RWPE1 (cell line): ENCODE results near the gene NCF2.

ENCODE experiments used
- CTCF ChIA-PET: fragments of 350-600 bp; sonication (Branson Sonifier 250); formaldehyde crosslinking; extraction: SDS; loops from one replicate; lab custom pipeline; 2021; lab: Yijun Ruan, JAX
- POLR2A ChIA-PET: fragments of 400-600 bp; formaldehyde crosslinking; extraction: SDS; loops from one replicate; lab custom pipeline; 2020; ENCODE audit warnings: antibody characterized with exemption; ENCODE audit not compliant: low non-redundant PET; lab: Yijun Ruan, JAX
- DNase-seq: peaks from one replicate; pipeline ENCODE4 v3.0.0; 2012; ENCODE audit warnings: low spot score
- H3K27ac ChIP-seq: fragments of 450-650 bp; 2 replicates; pipeline ENCODE4 v1.5.1; 2017
- TF ChIP-seq, protein P1 (sequence below): fragments of 450-650 bp; conservative IDR thresholded peaks from 2 replicates; pipeline ENCODE4 v1.5.1; 2017; ENCODE audit warnings: low read depth, mild to moderate bottlenecking

The NCF2 gene

DNA sequence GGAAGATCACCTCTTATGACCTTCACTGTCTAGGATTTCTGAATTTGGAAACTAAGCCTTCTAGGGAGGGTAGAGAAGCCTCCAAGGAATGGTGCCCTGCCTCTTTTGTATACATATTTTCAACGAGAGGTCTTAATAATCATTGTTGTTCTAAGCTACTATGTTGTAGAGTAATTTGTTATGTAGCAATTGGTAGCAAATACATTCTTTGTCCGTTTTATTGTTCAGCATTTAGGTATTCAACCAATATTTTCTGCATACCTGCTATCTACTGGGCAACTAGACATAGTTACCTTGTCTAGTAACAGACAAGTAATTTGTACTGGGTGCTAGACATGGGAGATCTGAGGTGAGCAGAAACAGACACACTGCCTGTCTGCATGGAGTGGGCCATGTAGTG, 20.8 kb upstream of the NCF2 start:
- no peak for DNase-seq
- ChIA-PET POLR2A (no interaction called here), CTCF (no interaction called here)
- TF ChIP-seq, protein P1, sequence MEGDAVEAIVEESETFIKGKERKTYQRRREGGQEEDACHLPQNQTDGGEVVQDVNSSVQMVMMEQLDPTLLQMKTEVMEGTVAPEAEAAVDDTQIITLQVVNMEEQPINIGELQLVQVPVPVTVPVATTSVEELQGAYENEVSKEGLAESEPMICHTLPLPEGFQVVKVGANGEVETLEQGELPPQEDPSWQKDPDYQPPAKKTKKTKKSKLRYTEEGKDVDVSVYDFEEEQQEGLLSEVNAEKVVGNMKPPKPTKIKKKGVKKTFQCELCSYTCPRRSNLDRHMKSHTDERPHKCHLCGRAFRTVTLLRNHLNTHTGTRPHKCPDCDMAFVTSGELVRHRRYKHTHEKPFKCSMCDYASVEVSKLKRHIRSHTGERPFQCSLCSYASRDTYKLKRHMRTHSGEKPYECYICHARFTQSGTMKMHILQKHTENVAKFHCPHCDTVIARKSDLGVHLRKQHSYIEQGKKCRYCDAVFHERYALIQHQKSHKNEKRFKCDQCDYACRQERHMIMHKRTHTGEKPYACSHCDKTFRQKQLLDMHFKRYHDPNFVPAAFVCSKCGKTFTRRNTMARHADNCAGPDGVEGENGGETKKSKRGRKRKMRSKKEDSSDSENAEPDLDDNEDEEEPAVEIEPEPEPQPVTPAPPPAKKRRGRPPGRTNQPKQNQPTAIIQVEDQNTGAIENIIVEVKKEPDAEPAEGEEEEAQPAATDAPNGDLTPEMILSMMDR: no peak
- no peak overlapping the region for H3K27ac ChIP-seq

DNA sequence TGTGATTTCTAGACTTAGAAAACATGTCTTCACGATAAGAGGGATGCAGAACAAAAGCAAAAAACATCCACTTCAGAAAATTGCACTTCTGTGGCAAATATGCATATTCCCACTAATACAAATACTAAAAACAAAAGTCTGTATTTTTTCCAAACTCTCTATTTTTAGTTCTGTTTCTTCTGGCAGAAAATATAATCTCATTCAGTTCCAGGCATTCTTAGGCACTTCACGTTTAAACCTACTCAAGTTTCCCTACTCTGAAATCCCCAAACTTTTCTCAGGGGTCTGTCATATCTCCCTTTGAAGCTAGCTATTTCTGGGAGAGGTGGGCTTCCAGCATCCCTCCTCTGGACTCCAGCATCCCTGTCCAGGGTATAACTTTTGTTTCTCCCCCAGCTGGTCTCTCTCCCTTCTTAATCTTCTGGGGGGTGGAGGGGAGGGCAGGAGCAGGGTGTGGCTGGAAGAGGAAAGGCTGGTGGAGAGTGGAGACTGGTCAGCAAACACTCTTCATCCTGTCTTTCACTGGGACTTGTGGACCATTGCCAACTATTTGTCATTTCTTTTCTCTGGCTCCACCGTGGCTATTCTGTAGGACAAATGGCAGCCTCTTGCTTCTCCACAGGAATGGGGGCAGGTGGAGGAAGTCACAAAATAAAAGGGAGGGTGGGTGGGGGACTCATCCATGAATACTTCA, 19.6 kb upstream of the NCF2 start:
- no peak for DNase-seq
- ChIA-PET POLR2A (no interaction called here), CTCF (interaction anchor here (0.6 to 1.1 kb wide), 4 partner anchors 13 to 309 kb away, joined by 3 to 4 read pairs (median 3); no protein-coding TSS in a partner anchor)
- no peak overlapping the region for H3K27ac ChIP-seq
- TF ChIP-seq, protein P1: no peak

DNA sequence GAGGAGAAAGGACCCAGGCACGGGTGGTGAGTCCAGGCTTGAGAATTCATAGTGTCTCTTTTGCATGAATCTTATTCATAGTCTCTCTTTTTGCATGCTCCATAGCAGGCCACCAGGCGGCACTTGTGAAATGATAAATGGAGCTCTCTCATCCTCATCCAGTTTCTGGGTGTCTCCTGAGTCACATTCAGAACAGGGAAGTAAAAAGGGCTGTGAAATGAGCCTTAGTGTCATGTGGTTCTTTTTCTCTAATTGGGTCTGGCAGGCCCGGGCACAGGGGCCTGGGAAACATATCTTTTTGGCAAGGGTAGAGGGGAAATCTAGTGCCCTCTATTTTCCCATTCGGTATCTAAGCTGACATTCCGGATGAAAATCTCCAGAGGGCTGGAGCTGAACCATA, 19.1 kb upstream of the NCF2 start:
- H3K27ac ChIP-seq: no peak overlapping the region
- POLR2A ChIA-PET: no interaction called here
- CTCF ChIA-PET: interaction anchor here (0.6 to 1.1 kb wide), 3 partner anchors 13 to 306 kb away, joined by 3 to 4 read pairs (median 3); no protein-coding TSS in a partner anchor
- TF ChIP-seq, protein P1: no peak
- DNase-seq: no peak

DNA sequence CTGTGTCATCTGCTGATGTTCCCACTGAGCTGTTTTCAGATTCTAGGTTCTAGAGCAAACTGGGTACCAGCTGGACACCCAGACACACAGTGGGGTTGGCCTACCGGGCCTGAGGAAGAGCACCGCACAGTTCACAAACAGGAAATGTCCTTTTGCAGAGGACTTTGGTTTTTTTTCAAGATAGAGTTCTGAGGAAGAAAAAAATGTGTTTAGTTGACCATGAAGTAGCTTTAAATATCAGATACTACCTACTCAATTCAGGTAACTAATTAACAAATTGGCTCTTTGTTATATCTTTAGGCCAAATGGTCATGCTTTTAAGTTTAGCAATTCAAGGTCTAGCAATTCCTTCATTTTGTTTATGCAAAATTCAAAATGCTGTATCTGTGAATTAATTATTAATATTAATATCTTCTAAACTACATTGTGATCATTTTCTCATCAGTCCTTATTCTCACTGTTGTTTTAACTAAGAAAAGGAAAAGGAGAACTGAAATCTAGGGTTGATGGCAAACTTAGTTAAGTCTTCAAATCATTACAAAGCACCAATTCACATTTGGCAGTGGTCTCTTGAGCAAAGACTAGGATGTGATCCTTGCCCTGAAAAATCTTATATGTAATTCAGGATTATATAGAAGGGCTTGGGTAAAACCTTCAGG, 17.2 kb upstream of the NCF2 start:
- TF ChIP-seq, protein P1: no peak
- no peak for DNase-seq
- POLR2A ChIA-PET: no interaction called here
- H3K27ac ChIP-seq: peak overlapping the region; percentile 61; the same call in 1 of the 2 replicates
- CTCF ChIA-PET: interaction anchor here (0.6 kb wide), 1 partner anchor 68 kb away, joined by 3 read pairs; no protein-coding TSS in a partner anchor

DNA sequence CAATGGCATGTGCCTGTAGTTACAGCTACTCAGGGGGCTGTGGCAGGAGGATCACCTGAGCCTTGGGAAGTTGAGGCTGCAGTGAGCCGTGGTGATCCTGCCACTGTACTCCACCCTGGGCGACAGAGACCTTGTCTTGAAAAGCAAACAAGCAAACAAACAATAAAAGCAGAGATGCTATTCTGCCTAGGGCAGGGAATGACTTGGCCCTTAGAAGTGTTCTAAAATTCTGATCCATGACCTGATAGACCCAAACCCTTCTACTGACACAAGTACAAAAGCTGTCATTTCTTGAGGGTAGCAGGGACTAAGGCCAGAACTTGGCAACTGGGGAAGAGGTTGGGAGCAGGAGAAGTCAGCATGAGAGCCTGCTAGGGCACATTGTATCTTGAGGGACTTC, 15.6 kb upstream of the NCF2 start:
- TF ChIP-seq, protein P1: no peak
- POLR2A ChIA-PET: no interaction called here
- H3K27ac ChIP-seq: no peak overlapping the region
- CTCF ChIA-PET: no interaction called here
- DNase-seq: no peak

DNA sequence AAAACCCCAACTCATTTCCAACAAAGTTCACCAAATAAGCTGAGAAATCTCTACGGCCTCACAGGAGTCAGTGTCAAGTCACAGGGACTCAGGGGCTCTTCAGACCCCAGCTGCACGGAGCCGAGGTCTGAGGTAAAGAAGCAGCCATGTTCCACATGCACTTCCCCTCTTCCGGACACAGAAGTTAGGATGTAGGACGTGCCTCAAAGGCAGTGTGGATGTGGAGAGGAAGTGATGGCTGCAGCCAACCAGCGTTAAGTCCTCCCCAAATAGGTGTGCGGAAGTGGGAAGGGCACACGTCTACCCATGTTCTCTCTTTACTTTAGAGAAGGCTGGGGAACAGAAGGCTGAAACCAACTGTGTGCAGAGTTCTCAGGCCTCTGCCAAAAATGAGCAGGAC, 14.6 kb upstream of the NCF2 start:
- no peak overlapping the region for H3K27ac ChIP-seq
- TF ChIP-seq, protein P1: no peak
- CTCF ChIA-PET: no interaction called here
- POLR2A ChIA-PET: no interaction called here
- no peak for DNase-seq
